Thyroid gland (tissue), 4 donors: ENCODE results near the gene KCNIP3. TPM values are rescaled to one million over a fixed set of nuclear protein-coding genes. Genes with fewer than 3 reads are reported as not detected.
A peak's percentile ranks its signal among the peaks of the same experiment; 100 is the strongest.

Experiments used
- DNase-seq, 2 donors: peaks; one replicate each; pipeline ENCODE4 v3.0.0-alpha.2; 2019
- H3K27ac ChIP-seq, 3 donors: fragments of 200-600 bp; sonication (generic); 1 replicate in 2 of 3; 2 replicates in 1 of 3; pipeline ENCODE4 v1.5.1; 2016 to 2019; ENCODE audit warnings: mild to moderate bottlenecking in 1 of 3, moderate library complexity in 1 of 3
- H3K27me3 ChIP-seq: fragments of 200-600 bp; sonication (generic); one replicate; pipeline ENCODE4 v1.5.1; 2019
- H3K36me3 ChIP-seq, 2 donors: fragments of 200-600 bp; sonication (generic); one replicate each; pipeline ENCODE4 v1.5.1; 2016 to 2019
- H3K4me1 ChIP-seq, 2 donors: fragments of 200-600 bp; sonication (generic); one replicate each; pipeline ENCODE4 v1.5.1; 2017 to 2019
- H3K4me3 ChIP-seq, 3 donors: fragments of 200-600 bp; sonication (generic); replicated peaks in 1 of 3; 1 replicate in 2 of 3; 2 replicates in 1 of 3; pipeline ENCODE4 v1.5.1; 2016; ENCODE audit warnings: mild to moderate bottlenecking in 1 of 3
- H3K9me3 ChIP-seq: fragments of 200-600 bp; sonication (generic); one replicate; pipeline ENCODE4 v1.5.1; 2017
- POLR2A ChIP-seq, 2 donors: fragments of 450-650 bp; IDR thresholded peaks; one replicate each; pipeline ENCODE4 v1.6.1; 2017; ENCODE audit warnings: antibody characterized with exemption in 2 of 2, mild to moderate bottlenecking in 2 of 2, moderate library complexity in 1 of 2
- WGBS, 2 donors: methylation state at CpG; one replicate each; pipeline ENCODE4 v1.1.5; 2017; 5-methylcytosine and 5-hydroxymethylcytosine counted together
- intact Hi-C: fragments of 100-400 bp; cut with DNase I; formaldehyde crosslinking; loops from one replicate; pipeline ENCODE4 v1.15.1; 2023
- total RNA-seq, 4 donors: library from RNA; depleted of rRNA; stranded (reverse); fragments of >200 nt; gene quantifications; one replicate each; pipeline ENCODE4 v1.2.3, GENCODE V29; 2016
- TF ChIP-seq, protein P1 (sequence below), 6 experiments: fragments of 200-600 bp in 3 of 6; fragments of 450-650 bp in 3 of 6; sonication (generic) in 3 of 6; IDR thresholded peaks; one replicate each; pipeline ENCODE4 v1.5.1; 2016 to 2019; ENCODE audit warnings: antibody characterized with exemption in 6 of 6, mild to moderate bottlenecking in 2 of 6, inconsistent platforms in 1 of 6, moderate library complexity in 1 of 6

Gene KCNIP3
- total RNA-seq, 4 donors from 2014 or later: 37.1 to 66.5 (median 51.1) TPM

DNA sequence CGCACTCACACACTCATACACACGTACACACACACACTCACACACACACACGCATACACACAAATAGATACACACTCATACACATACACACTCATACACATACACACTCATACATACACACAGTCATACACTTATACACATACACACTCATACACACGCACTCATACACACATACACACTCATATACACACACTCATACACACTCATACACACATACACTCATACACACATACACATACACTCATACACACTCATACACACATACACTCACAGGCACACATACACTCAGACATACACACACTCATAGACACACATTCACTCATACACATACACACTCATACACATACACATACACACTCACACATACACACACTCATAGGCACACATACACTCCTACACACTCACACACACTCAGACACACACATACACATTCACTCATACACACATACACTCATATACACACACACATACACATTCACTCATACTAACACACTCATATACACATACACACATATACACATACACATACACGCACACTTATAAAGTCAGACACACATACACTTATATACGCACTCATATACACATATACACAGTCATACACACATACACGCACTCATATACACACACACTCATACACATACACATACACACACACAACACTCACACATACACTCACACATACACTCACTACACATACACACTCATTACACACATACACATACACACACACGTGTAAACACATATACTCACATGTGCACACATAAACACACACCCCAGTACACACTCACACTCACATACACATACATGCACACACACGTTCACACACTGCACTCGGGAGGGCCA, 28.7 kb downstream of the KCNIP3 start:
- H3K9me3 ChIP-seq: no peaks in the 10 kb centered on the region
- H3K4me3 ChIP-seq: no peak overlapping the region
- no peaks in the 10 kb centered on the region for H3K36me3 ChIP-seq
- TF ChIP-seq POLR2A (IDR thresholded peaks at IDR 0.05): no peak
- no peaks in the 10 kb centered on the region for H3K27me3 ChIP-seq
- H3K4me1 ChIP-seq: peaks cover 6 to 35% of the 10 kb centered on the region in 2 donors
- H3K27ac ChIP-seq: no peak overlapping the region
- WGBS, 2 donors: 93 to 96% methylated on average over 10 of the region's 10 CpGs
- intact Hi-C loops: no loop called here
- no peak for DNase-seq

DNA sequence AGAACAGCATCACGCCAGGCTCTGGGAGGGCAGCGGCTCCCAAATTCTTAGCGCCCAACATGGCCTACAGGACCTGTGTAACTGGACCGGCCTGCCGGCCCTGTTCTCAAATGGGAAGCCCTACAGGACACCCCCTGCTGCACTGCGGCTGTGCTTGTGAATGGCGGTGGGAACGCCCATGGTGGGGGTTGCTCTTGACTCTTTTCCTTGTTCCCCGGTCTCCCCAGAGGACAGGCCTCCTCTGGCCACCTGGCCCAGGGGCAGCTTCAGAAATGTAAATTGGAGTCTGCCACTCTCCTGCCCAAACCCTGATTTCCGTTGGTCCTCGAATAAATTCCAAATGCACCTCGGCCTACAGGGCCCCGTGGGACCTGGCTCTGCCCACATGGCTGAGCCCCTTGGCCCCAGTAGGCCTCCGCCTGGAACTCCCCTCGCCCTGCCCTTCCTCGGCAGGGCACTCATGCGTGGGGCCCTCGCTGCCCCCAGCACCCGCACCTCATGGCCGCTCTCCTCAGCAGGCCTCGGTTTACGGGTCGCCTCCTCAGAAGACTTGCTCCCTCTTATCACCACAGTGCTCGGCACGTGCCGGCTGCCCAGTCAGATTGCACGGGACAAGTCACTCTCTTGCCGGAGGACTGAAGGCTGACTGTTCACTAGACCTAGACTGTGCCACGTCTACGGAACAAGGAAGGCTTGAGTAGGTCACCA, 29.4 kb downstream of the KCNIP3 start:
- Histone ChIP-seq H3K36me3 (no peaks in the 10 kb centered on the region), H3K9me3 (no peaks in the 10 kb centered on the region), H3K27me3 (no peaks in the 10 kb centered on the region), H3K4me1 (peaks cover 6 to 40% of the 10 kb centered on the region in 2 donors), H3K4me3 (no peak overlapping the region), H3K27ac (no peak overlapping the region)
- intact Hi-C loops: no loop called here
- 94 to 96% methylated on average over 28 to 30 of the region's 30 CpGs for WGBS, 2 donors
- DNase-seq: no peak
- TF ChIP-seq, protein P1, sequence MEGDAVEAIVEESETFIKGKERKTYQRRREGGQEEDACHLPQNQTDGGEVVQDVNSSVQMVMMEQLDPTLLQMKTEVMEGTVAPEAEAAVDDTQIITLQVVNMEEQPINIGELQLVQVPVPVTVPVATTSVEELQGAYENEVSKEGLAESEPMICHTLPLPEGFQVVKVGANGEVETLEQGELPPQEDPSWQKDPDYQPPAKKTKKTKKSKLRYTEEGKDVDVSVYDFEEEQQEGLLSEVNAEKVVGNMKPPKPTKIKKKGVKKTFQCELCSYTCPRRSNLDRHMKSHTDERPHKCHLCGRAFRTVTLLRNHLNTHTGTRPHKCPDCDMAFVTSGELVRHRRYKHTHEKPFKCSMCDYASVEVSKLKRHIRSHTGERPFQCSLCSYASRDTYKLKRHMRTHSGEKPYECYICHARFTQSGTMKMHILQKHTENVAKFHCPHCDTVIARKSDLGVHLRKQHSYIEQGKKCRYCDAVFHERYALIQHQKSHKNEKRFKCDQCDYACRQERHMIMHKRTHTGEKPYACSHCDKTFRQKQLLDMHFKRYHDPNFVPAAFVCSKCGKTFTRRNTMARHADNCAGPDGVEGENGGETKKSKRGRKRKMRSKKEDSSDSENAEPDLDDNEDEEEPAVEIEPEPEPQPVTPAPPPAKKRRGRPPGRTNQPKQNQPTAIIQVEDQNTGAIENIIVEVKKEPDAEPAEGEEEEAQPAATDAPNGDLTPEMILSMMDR (IDR thresholded peaks at IDR 0.05): no peak
- no peak for TF ChIP-seq POLR2A (IDR thresholded peaks at IDR 0.05)

DNA sequence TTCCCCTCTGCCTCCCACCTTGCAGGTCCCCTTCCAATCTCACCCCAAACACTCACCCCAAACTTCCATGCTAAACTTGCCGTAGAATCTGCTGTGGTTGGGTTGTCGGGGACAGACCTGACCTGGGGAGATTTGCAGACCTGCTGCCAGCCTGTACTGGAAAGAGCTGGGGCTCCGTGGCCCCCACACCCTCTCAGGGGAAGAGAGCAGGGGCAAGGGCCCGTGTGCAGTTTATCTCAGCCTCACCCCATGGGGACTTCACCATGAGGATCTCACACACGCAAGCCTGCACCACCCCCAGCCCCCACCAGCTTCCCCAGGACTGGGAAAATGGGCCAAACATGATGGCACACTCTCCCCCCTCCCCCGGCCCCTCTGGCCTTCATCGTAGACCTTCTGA, 30.7 kb downstream of the KCNIP3 start:
- WGBS, 2 donors: 75 to 79% methylated on average over 7 of the region's 7 CpGs
- intact Hi-C loops: no loop called here
- peaks cover 6 to 47% of the 10 kb centered on the region in 2 donors for H3K4me1 ChIP-seq

DNA sequence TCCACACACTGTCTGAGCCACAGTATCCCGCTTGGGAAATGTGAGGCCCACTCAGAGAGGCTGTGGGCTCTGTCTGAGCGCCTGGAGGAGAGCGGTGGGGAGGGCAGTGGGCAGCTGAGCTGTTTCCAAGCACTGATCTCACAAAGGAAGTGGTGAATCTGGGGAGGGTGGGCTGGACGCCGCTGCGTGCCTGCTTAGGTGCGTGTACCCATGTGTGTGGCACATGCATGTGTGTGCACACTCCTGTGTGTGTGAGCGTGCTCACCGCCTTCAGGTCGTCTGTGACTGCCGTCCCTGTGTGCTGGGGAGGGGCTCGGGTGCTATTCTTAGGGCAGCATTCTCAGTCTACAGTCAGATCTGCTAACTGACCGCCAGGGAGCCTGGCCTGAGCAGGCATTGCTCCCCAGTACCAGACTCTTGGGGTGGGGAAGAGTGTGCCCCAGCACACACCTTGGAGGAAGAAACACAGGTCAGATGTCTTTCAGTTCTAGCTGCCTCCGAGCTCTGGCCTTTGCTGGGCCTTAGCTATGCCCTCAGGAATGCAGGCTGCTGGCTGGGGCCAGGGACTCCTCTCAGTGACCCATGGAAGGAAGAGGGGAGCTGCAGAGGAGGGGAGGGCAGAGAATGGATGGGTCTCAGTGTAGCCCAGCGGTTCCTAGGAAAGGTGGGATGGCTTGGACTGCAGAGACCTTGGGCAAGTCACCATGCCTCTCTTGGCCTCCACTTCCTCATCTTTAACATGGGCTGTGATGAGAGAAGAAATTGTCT, 31.4 kb downstream of the KCNIP3 start:
- no peak for TF ChIP-seq POLR2A (IDR thresholded peaks at IDR 0.05)
- TF ChIP-seq, protein P1 (IDR thresholded peaks at IDR 0.05): no peak

More for the DNA sequence above, 30.7 kb downstream of the KCNIP3 start:
- TF ChIP-seq POLR2A (IDR thresholded peaks at IDR 0.05): no peak
- TF ChIP-seq, protein P1 (IDR thresholded peaks at IDR 0.05): no peak
- Histone ChIP-seq H3K9me3 (no peaks in the 10 kb centered on the region), H3K27ac (peak overlapping the region in 2 of 3 donors; percentile 40 to 67), H3K36me3 (no peaks in the 10 kb centered on the region), H3K4me3 (no peak overlapping the region), H3K27me3 (no peaks in the 10 kb centered on the region)
- no peak for DNase-seq

DNA sequence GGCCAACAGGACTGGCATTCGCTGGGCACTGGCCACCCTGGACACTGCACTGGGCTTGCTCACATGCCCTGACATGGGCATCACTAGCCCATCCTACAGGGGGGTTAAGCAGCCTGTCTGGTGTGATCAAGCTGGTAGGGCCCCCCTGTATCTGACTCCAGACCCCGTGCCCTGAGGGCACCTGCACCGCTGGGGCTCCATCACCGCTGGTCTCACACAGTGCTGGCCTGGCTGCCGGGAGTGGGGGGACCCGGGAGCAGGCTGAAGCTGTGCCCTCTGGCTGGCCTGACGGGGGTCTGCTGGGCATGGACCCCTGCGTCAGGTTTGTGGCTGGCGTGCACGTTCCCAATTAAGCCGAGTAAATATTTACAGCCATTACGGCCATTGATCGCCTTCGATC, 32.3 kb downstream of the KCNIP3 start:
- Histone ChIP-seq H3K36me3 (no peaks in the 10 kb centered on the region), H3K4me3 (no peak overlapping the region), H3K27me3 (no peaks in the 10 kb centered on the region), H3K4me1 (peaks cover 6 to 60% of the 10 kb centered on the region in 2 donors), H3K27ac (peak overlapping the region in 1 of 3 donors; percentile 97), H3K9me3 (no peaks in the 10 kb centered on the region)
- intact Hi-C loops: no loop called here
- 88 to 93% methylated on average over 7 to 8 of the region's 14 CpGs for WGBS, 2 donors
- no peak for TF ChIP-seq POLR2A (IDR thresholded peaks at IDR 0.05)
- TF ChIP-seq, protein P1 (IDR thresholded peaks at IDR 0.05): no peak
- no peak for DNase-seq

More for the DNA sequence above, 31.4 kb downstream of the KCNIP3 start:
- Histone ChIP-seq H3K4me1 (peaks cover 6 to 53% of the 10 kb centered on the region in 2 donors), H3K27me3 (no peaks in the 10 kb centered on the region), H3K9me3 (no peaks in the 10 kb centered on the region), H3K36me3 (no peaks in the 10 kb centered on the region), H3K4me3 (no peak overlapping the region), H3K27ac (peak overlapping the region in 2 of 3 donors; percentile 40 to 67)
- DNase-seq: peak; percentile 43 to 69
- intact Hi-C loops: no loop called here
- WGBS, 2 donors: 70 to 76% methylated on average over 9 to 15 of the region's 15 CpGs
